GM12865 (cell line): ENCODE results near the gene MMEL1.
A peak's percentile ranks its signal among the peaks of the same experiment; 100 is the strongest.

ENCODE experiments used
- DNase-seq: peaks from one replicate; pipeline ENCODE4 v3.0.0; 2010; ENCODE audit warnings: low read depth
- H3K4me3 ChIP-seq: 2 replicates; pipeline ENCODE4 v1.5.1; 2011; ENCODE audit warnings: mild to moderate bottlenecking, low read depth, low read length, control low read depth
- TF ChIP-seq, protein P1 (sequence below): IDR thresholded peaks from 2 replicates; pipeline ENCODE4 v1.5.1; 2011; ENCODE audit warnings: low read length, control low read depth, low read depth, inconsistent platforms; ENCODE audit not compliant: insufficient read depth; ENCODE audit errors: missing control alignments

Gene MMEL1

GRCh38 chr1:2603521-2604155 lies 29.2 kb downstream of the MMEL1 start:
- DNase-seq: no peak
- H3K4me3 ChIP-seq: no peak overlapping the region
- TF ChIP-seq, protein P1, sequence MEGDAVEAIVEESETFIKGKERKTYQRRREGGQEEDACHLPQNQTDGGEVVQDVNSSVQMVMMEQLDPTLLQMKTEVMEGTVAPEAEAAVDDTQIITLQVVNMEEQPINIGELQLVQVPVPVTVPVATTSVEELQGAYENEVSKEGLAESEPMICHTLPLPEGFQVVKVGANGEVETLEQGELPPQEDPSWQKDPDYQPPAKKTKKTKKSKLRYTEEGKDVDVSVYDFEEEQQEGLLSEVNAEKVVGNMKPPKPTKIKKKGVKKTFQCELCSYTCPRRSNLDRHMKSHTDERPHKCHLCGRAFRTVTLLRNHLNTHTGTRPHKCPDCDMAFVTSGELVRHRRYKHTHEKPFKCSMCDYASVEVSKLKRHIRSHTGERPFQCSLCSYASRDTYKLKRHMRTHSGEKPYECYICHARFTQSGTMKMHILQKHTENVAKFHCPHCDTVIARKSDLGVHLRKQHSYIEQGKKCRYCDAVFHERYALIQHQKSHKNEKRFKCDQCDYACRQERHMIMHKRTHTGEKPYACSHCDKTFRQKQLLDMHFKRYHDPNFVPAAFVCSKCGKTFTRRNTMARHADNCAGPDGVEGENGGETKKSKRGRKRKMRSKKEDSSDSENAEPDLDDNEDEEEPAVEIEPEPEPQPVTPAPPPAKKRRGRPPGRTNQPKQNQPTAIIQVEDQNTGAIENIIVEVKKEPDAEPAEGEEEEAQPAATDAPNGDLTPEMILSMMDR: no peak

GRCh38 chr1:2602866-2603520 lies 29.8 kb downstream of the MMEL1 start:
- TF ChIP-seq, protein P1: no peak
- no peak for DNase-seq
- no peak overlapping the region for H3K4me3 ChIP-seq

GRCh38 chr1:2602311-2602835 lies 30.4 kb downstream of the MMEL1 start:
- no peak overlapping the region for H3K4me3 ChIP-seq
- TF ChIP-seq, protein P1: no peak
- no peak for DNase-seq

GRCh38 chr1:2601721-2602303 lies 31.0 kb downstream of the MMEL1 start:
- TF ChIP-seq, protein P1: no peak
- no peak overlapping the region for H3K4me3 ChIP-seq
- DNase-seq: no peak

DNA sequence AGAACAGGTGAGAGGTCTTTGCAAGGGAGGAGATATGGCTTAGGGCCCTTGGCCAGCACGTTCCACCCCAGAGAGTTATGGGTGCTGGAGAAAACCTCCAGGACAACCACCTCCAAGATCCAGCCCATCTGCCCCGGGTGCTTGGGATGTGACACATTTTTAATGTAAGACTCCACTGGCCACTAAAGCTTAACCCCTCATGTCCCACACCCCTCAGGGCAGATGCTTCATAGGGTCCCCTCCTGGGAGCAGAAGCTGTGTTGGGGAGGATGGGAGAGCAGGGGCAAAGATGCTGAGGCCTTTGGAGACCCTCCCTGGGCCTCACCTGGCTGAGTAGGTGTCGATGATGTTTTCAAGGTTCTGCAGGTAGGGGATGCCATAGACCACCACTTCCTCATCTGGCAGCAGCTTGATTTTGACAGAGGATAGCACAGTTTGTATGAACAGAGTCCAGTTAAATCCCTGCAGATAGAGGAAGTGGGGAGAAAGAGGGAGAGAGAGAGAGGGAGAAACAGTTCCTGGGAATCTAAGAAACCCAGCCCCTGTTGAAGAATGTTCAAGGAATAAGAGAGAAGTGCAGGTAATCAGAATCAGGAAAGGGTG lies 34.4 kb downstream of the MMEL1 start:
- TF ChIP-seq, protein P1: peak; percentile 8
- no peak for DNase-seq
- H3K4me3 ChIP-seq: no peak overlapping the region

DNA sequence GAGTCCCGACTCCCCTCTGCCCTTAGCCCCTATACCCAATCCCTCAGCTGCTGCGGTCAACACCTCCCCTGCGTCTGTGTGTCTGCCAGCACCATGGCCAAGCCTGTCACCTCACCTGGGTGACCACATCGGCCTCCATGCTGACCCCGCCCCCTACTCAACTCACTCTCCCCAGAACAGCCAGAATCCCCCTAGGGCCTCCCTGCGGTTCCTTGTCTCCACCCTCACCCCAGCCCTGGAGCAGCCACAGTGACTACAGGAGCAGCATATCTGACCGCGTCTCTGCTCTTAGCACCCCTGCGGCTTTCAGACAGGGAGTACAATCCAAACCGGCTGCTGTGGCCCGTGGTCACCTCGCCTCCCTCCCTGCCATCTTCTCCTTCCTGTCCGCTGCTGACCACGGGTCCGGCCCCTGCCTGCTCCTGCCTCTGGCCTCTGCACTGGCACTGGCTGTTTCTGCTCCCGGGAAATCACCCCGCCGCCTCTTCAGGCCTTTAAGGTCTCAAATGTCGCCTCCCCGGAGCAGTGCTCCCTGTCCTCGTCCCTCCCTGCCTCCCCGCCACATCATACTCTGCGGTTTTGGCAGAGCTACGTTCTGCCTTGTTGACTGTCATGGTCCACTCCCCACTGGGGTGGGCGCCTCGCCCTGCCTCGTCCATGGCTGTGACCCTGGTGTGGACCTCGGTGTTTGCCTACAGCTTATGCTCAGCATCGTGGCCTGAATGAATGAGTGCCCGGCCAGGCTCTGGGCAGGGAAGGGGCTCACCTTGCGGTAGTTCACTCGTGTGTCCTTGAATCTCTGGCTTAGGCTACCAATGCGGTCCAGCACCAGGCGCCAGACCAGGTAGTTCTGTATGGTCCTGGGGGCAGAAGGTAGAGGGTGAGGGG lies 35.1 kb downstream of the MMEL1 start:
- H3K4me3 ChIP-seq: no peak overlapping the region
- TF ChIP-seq, protein P1: no peak
- no peak for DNase-seq
